PC-9 (cell line): Measurements from ENCODE around the gene TRIM36. TPM values are rescaled to one million over a fixed set of nuclear protein-coding genes. Genes with fewer than 3 reads are reported as not detected.

Source experiments
- BruUV-seq: library from RNA; stranded (reverse); fragments of 400-500 nt; replicated peaks from 2 replicates; lab custom pipeline; 2021; lab: Mats Ljungman, UMichigan
- CTCF ChIA-PET: fragments of 300-600 bp; sonication (Branson Sonifier 250); formaldehyde crosslinking; loops from one replicate; lab custom pipeline; 2022; ENCODE audit warnings: antibody characterized with exemption; lab: Charles Lee
- POLR2A ChIA-PET: fragments of 300-600 bp; sonication (Branson Sonifier 250); formaldehyde crosslinking; loops from one replicate; lab custom pipeline; 2022; ENCODE audit warnings: antibody characterized with exemption; ENCODE audit not compliant: unreplicated experiment; lab: Charles Lee
- DNase-seq, 2 experiments: peaks; one replicate each; pipeline versions ENCODE4 v3.0.0 to v3.0.0-alpha.2; 2015 to 2022; ENCODE audit warnings: mixed read lengths in 1 of 2
- H2AFZ ChIP-seq: fragments of 200-600 bp; sonication (generic); 2 replicates; pipeline ENCODE4 v1.8.1; 2017; ENCODE audit warnings: antibody characterized with exemption
- H3F3A ChIP-seq: fragments of 200-600 bp; sonication (generic); 2 replicates; pipeline ENCODE4 v1.8.1; 2017; ENCODE audit warnings: antibody characterized with exemption, mild to moderate bottlenecking, low read depth; ENCODE audit not compliant: insufficient read depth
- H3K27ac ChIP-seq: fragments of 200-600 bp; sonication (generic); 2 replicates; pipeline ENCODE4 v1.6.1; 2016; ENCODE audit warnings: mixed run types
- H3K27me3 ChIP-seq: fragments of 200-600 bp; sonication (generic); 2 replicates; pipeline ENCODE4 v1.6.1; 2016; ENCODE audit warnings: low read depth, mixed run types; ENCODE audit not compliant: insufficient read depth
- H3K36me3 ChIP-seq: fragments of 200-600 bp; sonication (generic); 2 replicates; pipeline ENCODE4 v1.6.1; 2016; ENCODE audit warnings: low read depth, mixed run types
- H3K4me1 ChIP-seq: fragments of 200-600 bp; sonication (generic); replicated peaks from 2 replicates; pipeline ENCODE4 v1.6.1; 2016; ENCODE audit warnings: mixed run types; ENCODE audit not compliant: insufficient read depth
- H3K4me2 ChIP-seq: fragments of 200-600 bp; sonication (generic); 2 replicates; pipeline ENCODE4 v1.6.1; 2017; ENCODE audit warnings: mixed run types
- H3K4me3 ChIP-seq: fragments of 200-600 bp; sonication (generic); 2 replicates; pipeline ENCODE4 v1.6.1; 2016; ENCODE audit warnings: mixed run types
- H3K79me2 ChIP-seq: fragments of 200-600 bp; sonication (generic); 2 replicates; pipeline ENCODE4 v1.6.1; 2017; ENCODE audit warnings: low read depth, mixed run types
- H3K9me2 ChIP-seq: fragments of 200-600 bp; sonication (generic); 2 replicates; pipeline ENCODE4 v1.8.1; 2017; ENCODE audit warnings: mild to moderate bottlenecking; ENCODE audit not compliant: insufficient read depth
- H3K9me3 ChIP-seq: fragments of 200-600 bp; sonication (generic); 2 replicates; pipeline ENCODE4 v1.8.1; 2016; ENCODE audit warnings: low read depth; ENCODE audit not compliant: insufficient read depth
- H4K20me1 ChIP-seq: fragments of 200-600 bp; sonication (generic); 2 replicates; pipeline ENCODE4 v1.8.1; 2017; ENCODE audit not compliant: insufficient read depth
- CTCF ChIP-seq: fragments of 200-600 bp; sonication (generic); conservative IDR thresholded peaks from 2 replicates; pipeline ENCODE4 v1.6.1; 2017; ENCODE audit warnings: mixed run types, antibody characterized with exemption, mild to moderate bottlenecking, moderate library complexity
- EZH2 ChIP-seq: fragments of 200-600 bp; sonication (generic); IDR thresholded peaks from 2 replicates; pipeline ENCODE4 v1.8.0; 2017; ENCODE audit warnings: antibody characterized with exemption, low read depth
- intact Hi-C: fragments of 100-400 bp; cut with micrococcal nuclease; formaldehyde crosslinking; loops from one replicate; pipeline ENCODE4 v1.10.0; 2022; ENCODE audit not compliant: unreplicated experiment
- total RNA-seq: library from RNA; stranded (reverse); gene quantifications from 2 replicates; pipeline ENCODE4 v1.2.3, GENCODE V29; 2021

The TRIM36 gene
- total RNA-seq, 1 experiment from 2014 or later, result 0.22 TPM

GRCh38 chr5:115150512-115150911 is 19.2 kb downstream of the TRIM36 start:
- DNase-seq, result no peak
- H3K36me3 ChIP-seq, result no peaks in the 10 kb centered on the region
- CTCF ChIA-PET, result no interaction called here
- BruUV-seq, result no TSS peak
- H3K27ac ChIP-seq, result no peak overlapping the region
- H3K4me1 ChIP-seq, result no peaks in the 10 kb centered on the region
- TF ChIP-seq CTCF (no peak), EZH2 (no peak)
- intact Hi-C loops, result no loop called here
- no peaks in the 10 kb centered on the region for H3K9me3 ChIP-seq
- POLR2A ChIA-PET, result no interaction called here
- H3K27me3 ChIP-seq, result no peaks in the 10 kb centered on the region
- no peaks in the 10 kb centered on the region for H4K20me1 ChIP-seq
- no peak overlapping the region for H3K4me3 ChIP-seq
- H2AFZ ChIP-seq, result no peak overlapping the region
- H3K79me2 ChIP-seq, result no peaks in the 10 kb centered on the region
- H3K9me2 ChIP-seq, result peaks cover 5% of the 10 kb centered on the region; the same call in 1 of the 2 replicates
- no peaks in the 10 kb centered on the region for H3F3A ChIP-seq
- no peak overlapping the region for H3K4me2 ChIP-seq

- intact Hi-C loops, result no loop called here
- no peak overlapping the region for H3K27ac ChIP-seq
- ChIA-PET CTCF (no interaction called here), POLR2A (no interaction called here)
- H3K4me2 ChIP-seq, result no peak overlapping the region
- H4K20me1 ChIP-seq, result no peaks in the 10 kb centered on the region
- no peak for TF ChIP-seq CTCF
- TF ChIP-seq EZH2, result no peak
- no peaks in the 10 kb centered on the region for H3K79me2 ChIP-seq
- H3K9me3 ChIP-seq, result no peaks in the 10 kb centered on the region
- no TSS peak for BruUV-seq
- peaks cover 5% of the 10 kb centered on the region; the same call in 1 of the 2 replicates for H3K9me2 ChIP-seq
- no peaks in the 10 kb centered on the region for H3F3A ChIP-seq
- no peaks in the 10 kb centered on the region for H3K36me3 ChIP-seq
- DNase-seq, result no peak
- H3K4me3 ChIP-seq, result no peak overlapping the region
- H3K27me3 ChIP-seq, result no peaks in the 10 kb centered on the region
- H3K4me1 ChIP-seq, result no peaks in the 10 kb centered on the region
- H2AFZ ChIP-seq, result no peak overlapping the region
Observed at GRCh38 chr5:115147052-115147451, 22.7 kb downstream of the TRIM36 start.

- Histone ChIP-seq H3K4me3 (no peak overlapping the region), H3F3A (no peaks in the 10 kb centered on the region), H3K27ac (no peak overlapping the region), H3K79me2 (no peaks in the 10 kb centered on the region), H2AFZ (no peak overlapping the region), H3K4me1 (no peaks in the 10 kb centered on the region), H3K9me3 (no peaks in the 10 kb centered on the region), H4K20me1 (no peaks in the 10 kb centered on the region), H3K4me2 (no peak overlapping the region), H3K9me2 (no peaks in the 10 kb centered on the region; the same call in 1 of the 2 replicates), H3K27me3 (no peaks in the 10 kb centered on the region), H3K36me3 (no peaks in the 10 kb centered on the region)
- DNase-seq, result no peak
- ChIA-PET POLR2A (no interaction called here), CTCF (no interaction called here)
- intact Hi-C loops, result no loop called here
- BruUV-seq, result no TSS peak
- no peak for TF ChIP-seq EZH2
- TF ChIP-seq CTCF, result no peak
Observed at GRCh38 chr5:115136294-115136693, 33.4 kb downstream of the TRIM36 start.
